IMR-90 (cell line): ENCODE results near the gene CRISPLD2. TPM values are rescaled to one million over a fixed set of nuclear protein-coding genes. Genes with fewer than 3 reads are reported as not detected.

ENCODE experiments used
- ATAC-seq: fragments of 200-7000 bp; cut with Tn5 transposase; 2 replicates; pipeline ENCODE4 v1.9.1; 2020; ENCODE audit warnings: low read depth, mild to moderate bottlenecking, moderate library complexity
- BruUV-seq: library from RNA; stranded (reverse); fragments of 400-500 nt; replicated peaks from 2 replicates; lab custom pipeline; 2021; lab: Mats Ljungman, UMichigan
- CTCF ChIA-PET: fragments of 300-600 bp; formaldehyde crosslinking; extraction: SDS; loops from one replicate; lab custom pipeline; 2021; ENCODE audit warnings: antibody characterized with exemption; lab: Yijun Ruan, JAX
- POLR2A ChIA-PET: fragments of 300-600 bp; sonication (Branson Sonifier 250); formaldehyde crosslinking; loops from one replicate; lab custom pipeline; 2022; ENCODE audit warnings: antibody characterized with exemption; ENCODE audit not compliant: unreplicated experiment; lab: Charles Lee
- DNase-seq: peaks from one replicate; pipeline ENCODE4 v3.0.0; 2013
- H2AFZ ChIP-seq: replicated peaks from 2 replicates; pipeline ENCODE3; 2013; ENCODE audit warnings: low read length, mild to moderate bottlenecking; ENCODE audit not compliant: poor library complexity
- H2AK5ac ChIP-seq: 2 replicates; pipeline ENCODE4 v1.6.1; 2013; ENCODE audit warnings: low read depth, low read length, inconsistent platforms
- H2AK9ac ChIP-seq: replicated peaks from 2 replicates; pipeline ENCODE3; 2013; ENCODE audit warnings: mild to moderate bottlenecking, low read depth, low read length, moderate library complexity; ENCODE audit not compliant: poor library complexity
- H2BK120ac ChIP-seq: 2 replicates; pipeline ENCODE4 v1.6.1; 2013; ENCODE audit warnings: low read depth, low read length, inconsistent platforms
- H2BK15ac ChIP-seq: 3 replicates; pipeline ENCODE4 v1.6.1; 2013; ENCODE audit warnings: low read depth, low read length, inconsistent platforms
- H2BK20ac ChIP-seq: 2 replicates; pipeline ENCODE4 v1.6.1; 2013; ENCODE audit warnings: low read depth, mild to moderate bottlenecking, inconsistent platforms, low read length, moderate library complexity
- H2BK5ac ChIP-seq: 2 replicates; pipeline ENCODE4 v1.6.1; 2013; ENCODE audit warnings: mild to moderate bottlenecking, low read depth, low read length, inconsistent platforms; ENCODE audit not compliant: poor library complexity, severe bottlenecking
- H3K14ac ChIP-seq: replicated peaks from 2 replicates; pipeline ENCODE4 v1.6.1; 2013; ENCODE audit warnings: low read depth, low read length, inconsistent platforms
- H3K18ac ChIP-seq: 2 replicates; pipeline ENCODE4 v1.6.1; 2013; ENCODE audit warnings: low read depth, low read length, control low read depth
- H3K23ac ChIP-seq: 2 replicates; pipeline ENCODE4 v1.6.1; 2013; ENCODE audit warnings: low read depth, low read length, inconsistent platforms
- H3K27ac ChIP-seq: 2 replicates; pipeline ENCODE4 v1.5.1; 2013; ENCODE audit warnings: mild to moderate bottlenecking, control low read depth, low read length; ENCODE audit not compliant: insufficient read depth
- H3K27me3 ChIP-seq: 2 replicates; pipeline ENCODE4 v1.6.1; 2013; ENCODE audit warnings: low read length; ENCODE audit not compliant: control insufficient read depth, insufficient read depth
- H3K36me3 ChIP-seq: 2 replicates; pipeline ENCODE4 v1.6.1; 2013; ENCODE audit warnings: low read length, mixed read lengths; ENCODE audit not compliant: control insufficient read depth, insufficient read depth
- H3K4ac ChIP-seq: 2 replicates; pipeline ENCODE4 v1.6.1; 2013; ENCODE audit warnings: low read depth, low read length, inconsistent platforms
- H3K4me1 ChIP-seq: 2 replicates; pipeline ENCODE4 v1.6.1; 2013; ENCODE audit warnings: low read length, mixed read lengths; ENCODE audit not compliant: control insufficient read depth, insufficient read depth
- H3K4me2 ChIP-seq: 2 replicates; pipeline ENCODE4 v1.6.1; 2013; ENCODE audit warnings: low read depth, mild to moderate bottlenecking, control low read depth, low read length, moderate library complexity
- H3K4me3 ChIP-seq: 2 replicates; pipeline ENCODE4 v1.5.1; 2013; ENCODE audit warnings: low read depth, mild to moderate bottlenecking, control low read depth, low read length, moderate library complexity; ENCODE audit not compliant: insufficient read depth
- H3K56ac ChIP-seq: 2 replicates; pipeline ENCODE4 v1.6.1; 2013; ENCODE audit warnings: low read length, inconsistent platforms; ENCODE audit not compliant: insufficient read depth; ENCODE audit errors: extremely low read depth
- H3K79me1 ChIP-seq, 2 experiments: 2 replicates each; pipeline ENCODE4 v1.6.1; 2013; ENCODE audit warnings: low read length in 2 of 2, inconsistent platforms in 1 of 2, low read depth in 1 of 2
- H3K9ac ChIP-seq: 2 replicates; pipeline ENCODE4 v1.6.1; 2013; ENCODE audit warnings: low read depth, low read length, control low read depth
- H3K9me1 ChIP-seq: 2 replicates; pipeline ENCODE4 v1.6.1; 2013; ENCODE audit warnings: low read length, inconsistent platforms; ENCODE audit not compliant: insufficient read depth
- H3K9me3 ChIP-seq: 2 replicates; pipeline ENCODE4 v1.6.1; 2013; ENCODE audit warnings: low read length; ENCODE audit not compliant: control insufficient read depth, insufficient read depth
- H4K20me1 ChIP-seq: 2 replicates; pipeline ENCODE4 v1.6.1; 2013; ENCODE audit warnings: low read length, inconsistent platforms; ENCODE audit not compliant: insufficient read depth
- H4K5ac ChIP-seq: 2 replicates; pipeline ENCODE4 v1.6.1; 2013; ENCODE audit warnings: mild to moderate bottlenecking, low read depth, low read length, control low read depth
- H4K8ac ChIP-seq, 2 experiments: 2 replicates each; pipeline ENCODE4 v1.6.1; 2013; ENCODE audit warnings: low read depth in 2 of 2, low read length in 2 of 2, control low read depth in 1 of 2, inconsistent platforms in 1 of 2
- H4K91ac ChIP-seq: 2 replicates; pipeline ENCODE4 v1.6.1; 2013; ENCODE audit warnings: low read depth, low read length, inconsistent platforms; ENCODE audit not compliant: insufficient read depth
- CHD1 ChIP-seq: IDR thresholded peaks from 2 replicates; pipeline ENCODE4 v1.6.1; 2012; ENCODE audit warnings: low read depth, low read length, improper control_type of control experiment
- ELK1 ChIP-seq: fragments of 150-350 bp; IDR thresholded peaks from 2 replicates; pipeline ENCODE4 v1.6.1; 2016; ENCODE audit warnings: low read depth, mild to moderate bottlenecking, low read length, moderate library complexity, borderline replicate concordance
- FOS ChIP-seq: fragments of 150-350 bp; IDR thresholded peaks from 2 replicates; pipeline ENCODE4 v1.6.1; 2016; ENCODE audit warnings: low read depth, low read length
- MAFK ChIP-seq: IDR thresholded peaks from 2 replicates; pipeline ENCODE4 v1.6.1; 2012; ENCODE audit warnings: low read depth, low read length, improper control_type of control experiment
- MAZ ChIP-seq: IDR thresholded peaks from 2 replicates; pipeline ENCODE4 v1.6.1; 2012; ENCODE audit warnings: low read depth, mild to moderate bottlenecking, low read length, improper control_type of control experiment, moderate library complexity, borderline replicate concordance
- MXI1 ChIP-seq: IDR thresholded peaks from 2 replicates; pipeline ENCODE4 v1.6.1; 2012; ENCODE audit warnings: low read depth, mild to moderate bottlenecking, low read length, moderate library complexity, borderline replicate concordance
- POLR2A ChIP-seq: IDR thresholded peaks from 2 replicates; pipeline ENCODE4 v1.6.1; 2012; ENCODE audit warnings: mild to moderate bottlenecking, low read depth, low read length
- RAD21 ChIP-seq: IDR thresholded peaks from 2 replicates; pipeline ENCODE4 v1.6.1; 2012; ENCODE audit warnings: low read length, improper control_type of control experiment
- WGBS, 2 experiments: methylation state at CpG; one replicate each; pipeline versions ENCODE4 v1.1.5 to v1.1.7; 2013; ENCODE audit warnings: missing lambda C conversion rate in 2 of 2; ENCODE audit not compliant: insufficient read length in 1 of 2; ENCODE audit errors: extremely low coverage in 2 of 2; 5-methylcytosine and 5-hydroxymethylcytosine counted together
- dilution Hi-C: fragments of 300-500 bp; cut with HindIII; formaldehyde crosslinking; loops from one replicate; pipeline ENCODE4 v1.14.3; 2018; ENCODE audit warnings: low sequenced_read_pairs; ENCODE audit not compliant: unreplicated experiment
- in situ Hi-C: fragments of 300-500 bp; cut with MboI; formaldehyde crosslinking; loops from 3 replicates; pipeline ENCODE4 v1.14.3; 2019; ENCODE audit warnings: low sequenced_read_pairs, inconsistent platforms, mixed read lengths
- intact Hi-C: fragments of 100-400 bp; cut with micrococcal nuclease; formaldehyde crosslinking; loops from 2 replicates; pipeline ENCODE4 v1.10.0; 2022
- polyA plus RNA-seq, 3 experiments: library from polyadenylated mRNA; depleted of rRNA; stranded (reverse); fragments of >200 nt; gene quantifications; 2 replicates each; pipeline ENCODE4 v1.2.3, GENCODE V29; 2012; ENCODE audit warnings: low replicate concordance in 1 of 3
- total RNA-seq: library from RNA; depleted of rRNA; stranded (reverse); fragments of >200 nt; gene quantifications from 2 replicates; pipeline ENCODE4 v1.2.3, GENCODE V29; 2012

The CRISPLD2 gene
- total and polyA plus RNA-seq, 2 of the 4 experiments (the other 2 are of a cell fraction) = 23.1 to 37.5 TPM

GRCh38 chr16:84889066-84889465, 69.3 kb downstream of the CRISPLD2 start:
- Histone ChIP-seq H2BK120ac (no peak overlapping the region), H4K91ac (no peak overlapping the region), H3K36me3 (peaks cover 70% of the 10 kb centered on the region), H3K4me3 (no peak overlapping the region), H3K9me1 (peaks cover 7% of the 10 kb centered on the region), H3K27me3 (no peaks in the 10 kb centered on the region), H3K23ac (no peak overlapping the region), H3K9me3 (peaks cover 2% of the 10 kb centered on the region; the same call in 1 of the 2 replicates), H2BK5ac (no peak overlapping the region), H2AK9ac (peak overlapping the region; percentile 17), H3K4ac (0 out of 2 replicates have a peak overlapping the region, but pooled peaks have one; percentile 1), H2BK20ac (no peak overlapping the region), H2AFZ (no peak overlapping the region), H3K9ac (no peak overlapping the region), H3K27ac (no peak overlapping the region), H3K18ac (no peak overlapping the region), H3K79me1 (no peaks in the 10 kb centered on the region), H4K20me1 (no peaks in the 10 kb centered on the region), H3K4me1 (0 out of 2 replicates have a peak, but pooled peaks cover 2% of the 10 kb centered on the region), H4K8ac (no peak overlapping the region), H3K14ac (no peak overlapping the region), H4K5ac (no peak overlapping the region), H2BK15ac (no peak overlapping the region), H2AK5ac (no peak overlapping the region), H3K56ac (no peak overlapping the region), H3K4me2 (no peak overlapping the region)
- dilution Hi-C loops (no loop called here), intact Hi-C loops (no loop called here), in situ Hi-C loops (no loop called here)
- ATAC-seq (no peak), DNase-seq (peak; percentile 59)
- BruUV-seq = no TSS peak
- no peak for TF ChIP-seq ELK1
- no peak for TF ChIP-seq FOS
- no peak for TF ChIP-seq CHD1
- TF ChIP-seq RAD21 = no peak
- TF ChIP-seq POLR2A = no peak
- TF ChIP-seq MAZ = no peak
- no peak for TF ChIP-seq MAFK
- no peak for TF ChIP-seq MXI1
- ChIA-PET POLR2A (no interaction called here), CTCF (no interaction called here)
- 80% methylated on average over 2 of the region's 12 CpGs; no CpG with 5 or more reads in 1 of the 2 experiments for WGBS, 2 experiments
